GM19099 (cell line): ENCODE measurements around the gene MICALL1.

Source experiments
- POLR2A ChIP-seq: IDR thresholded peaks from 3 replicates; pipeline ENCODE4 v1.6.1; 2011; ENCODE audit warnings: low read depth; ENCODE audit not compliant: insufficient read length; ENCODE audit errors: extremely low read depth

The MICALL1 gene, protein sequence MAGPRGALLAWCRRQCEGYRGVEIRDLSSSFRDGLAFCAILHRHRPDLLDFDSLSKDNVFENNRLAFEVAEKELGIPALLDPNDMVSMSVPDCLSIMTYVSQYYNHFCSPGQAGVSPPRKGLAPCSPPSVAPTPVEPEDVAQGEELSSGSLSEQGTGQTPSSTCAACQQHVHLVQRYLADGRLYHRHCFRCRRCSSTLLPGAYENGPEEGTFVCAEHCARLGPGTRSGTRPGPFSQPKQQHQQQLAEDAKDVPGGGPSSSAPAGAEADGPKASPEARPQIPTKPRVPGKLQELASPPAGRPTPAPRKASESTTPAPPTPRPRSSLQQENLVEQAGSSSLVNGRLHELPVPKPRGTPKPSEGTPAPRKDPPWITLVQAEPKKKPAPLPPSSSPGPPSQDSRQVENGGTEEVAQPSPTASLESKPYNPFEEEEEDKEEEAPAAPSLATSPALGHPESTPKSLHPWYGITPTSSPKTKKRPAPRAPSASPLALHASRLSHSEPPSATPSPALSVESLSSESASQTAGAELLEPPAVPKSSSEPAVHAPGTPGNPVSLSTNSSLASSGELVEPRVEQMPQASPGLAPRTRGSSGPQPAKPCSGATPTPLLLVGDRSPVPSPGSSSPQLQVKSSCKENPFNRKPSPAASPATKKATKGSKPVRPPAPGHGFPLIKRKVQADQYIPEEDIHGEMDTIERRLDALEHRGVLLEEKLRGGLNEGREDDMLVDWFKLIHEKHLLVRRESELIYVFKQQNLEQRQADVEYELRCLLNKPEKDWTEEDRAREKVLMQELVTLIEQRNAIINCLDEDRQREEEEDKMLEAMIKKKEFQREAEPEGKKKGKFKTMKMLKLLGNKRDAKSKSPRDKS

DNA sequence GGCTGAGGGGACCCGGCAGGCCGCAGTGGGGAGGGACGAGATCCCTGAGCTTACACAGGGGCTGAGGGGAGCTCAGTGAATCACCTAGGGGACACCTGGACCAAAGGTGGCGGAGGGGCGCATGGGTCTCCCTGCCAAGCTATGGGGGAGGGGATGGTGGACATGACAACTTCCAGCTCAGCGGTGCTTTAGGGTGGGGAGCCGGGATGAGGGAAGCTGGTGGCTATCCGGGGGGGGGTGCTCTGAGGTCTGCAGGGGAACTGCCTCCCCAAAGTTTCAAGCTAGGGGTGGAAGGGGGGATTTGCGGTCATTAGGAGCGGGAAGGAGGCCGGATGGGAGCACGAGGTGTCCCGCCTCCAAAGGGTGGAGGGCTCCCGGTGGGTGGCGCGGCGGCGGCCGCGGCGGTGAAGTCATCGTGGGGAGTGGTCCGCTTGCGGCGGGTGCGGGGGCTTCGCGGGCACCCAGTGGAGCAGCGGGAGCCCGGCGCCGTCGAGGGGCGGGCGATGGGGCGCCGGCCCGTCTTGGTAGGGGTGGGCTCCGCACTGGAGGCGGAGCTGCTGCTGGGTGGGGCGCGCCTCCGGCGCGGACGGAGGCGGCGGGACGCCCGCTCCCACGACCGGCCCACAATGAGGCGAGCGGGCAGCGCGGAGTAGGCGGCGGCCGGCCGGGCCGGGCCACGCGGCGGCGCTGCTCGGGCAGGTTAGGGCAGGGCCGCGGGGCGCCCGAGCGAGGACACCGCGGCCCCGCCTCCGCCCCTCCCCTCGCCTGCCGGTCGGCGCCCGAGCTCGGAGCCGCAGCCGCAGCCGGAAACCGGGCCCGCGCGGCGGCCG, at the start of gene MICALL1:
Gene MICALL1, plus strand, starts transcription at position 764 of the 830 bp plus-strand sequence. CDS start 126 bp downstream, outside the sequence.
- no peak for TF ChIP-seq POLR2A

DNA sequence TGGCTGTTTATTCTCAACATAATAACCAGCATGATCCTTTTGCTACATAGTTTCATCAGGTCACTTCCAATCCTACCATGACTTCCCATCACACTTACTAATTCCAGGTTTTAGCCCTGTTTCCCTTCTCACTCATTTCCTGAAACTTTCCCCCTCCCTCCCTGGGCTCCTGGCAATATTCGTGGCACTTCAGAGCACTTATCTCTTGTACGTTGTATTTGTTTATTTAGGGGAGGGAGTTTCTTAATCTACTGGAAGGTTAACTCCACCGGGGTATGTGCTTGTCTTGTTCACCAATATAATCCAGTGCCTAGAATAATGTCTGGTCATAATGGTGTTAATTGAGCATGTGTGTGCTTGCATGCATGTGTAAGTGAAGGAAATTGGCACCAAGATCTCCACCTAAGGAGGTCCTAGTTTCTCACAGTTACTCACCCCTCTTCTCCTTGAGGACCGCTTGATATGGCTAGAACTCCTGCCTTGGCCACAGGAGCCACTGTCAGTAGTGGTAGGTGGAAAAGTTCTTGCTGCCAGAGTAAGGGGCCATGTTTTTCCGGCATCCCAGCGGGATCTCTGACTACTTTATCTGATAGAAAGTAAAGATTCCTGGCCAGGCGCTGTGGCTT, 45.2 kb upstream of the MICALL1 start:
- no peak for TF ChIP-seq POLR2A

DNA sequence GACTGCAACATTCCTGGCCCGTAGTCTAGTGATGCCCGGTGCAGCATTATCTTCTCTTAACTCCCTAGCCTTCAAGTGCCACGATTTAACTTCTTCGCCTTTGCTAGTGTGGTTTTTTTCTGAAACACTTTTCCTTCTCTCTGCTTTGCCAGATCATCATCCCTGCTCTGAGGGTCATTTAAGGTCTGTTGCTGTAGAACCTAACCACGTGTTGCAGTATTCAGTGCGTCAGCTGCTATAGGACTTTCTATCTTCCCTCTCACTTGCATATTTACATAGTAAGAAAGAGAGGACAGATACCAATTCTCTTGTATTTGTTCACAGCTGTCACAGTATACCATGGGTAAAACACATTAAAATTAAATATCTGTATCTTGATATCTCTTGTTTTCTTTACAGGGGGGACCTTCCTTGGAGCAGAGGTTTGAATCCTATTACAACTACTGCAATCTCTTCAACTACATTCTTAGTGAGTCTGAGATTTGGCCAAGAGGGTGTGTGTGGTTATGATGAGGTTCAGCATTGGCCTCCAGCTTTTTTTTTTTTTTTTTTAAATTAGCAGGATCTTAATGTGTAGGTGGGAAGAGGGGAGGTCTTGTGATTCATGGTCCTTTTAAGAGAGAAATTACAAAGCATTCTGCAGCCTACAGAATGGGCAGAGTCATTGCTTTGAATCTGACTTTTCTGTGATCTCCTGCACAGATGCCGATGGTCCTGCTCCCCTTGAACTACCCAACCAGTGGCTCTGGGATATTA, 43.3 kb upstream of the MICALL1 start:
- TF ChIP-seq POLR2A = no peak

DNA sequence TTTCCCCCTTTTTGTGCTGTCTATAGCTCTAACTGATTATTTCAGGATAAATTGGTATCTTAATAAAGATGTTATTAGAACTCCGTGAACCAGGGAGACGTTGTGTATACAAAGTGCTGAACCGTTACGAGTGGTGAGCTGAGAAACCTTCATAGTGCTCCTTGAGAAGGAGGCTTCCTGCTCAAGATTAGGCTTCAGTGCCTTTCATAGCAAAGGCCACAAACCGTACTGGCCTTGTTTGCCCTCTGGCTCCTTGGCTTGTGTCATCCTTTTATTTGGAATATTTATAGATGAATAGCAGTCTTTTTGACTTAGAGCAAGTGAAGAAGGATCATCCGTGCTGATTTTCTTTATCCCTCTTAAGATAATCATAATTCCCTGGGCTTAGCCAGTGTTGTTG, 40.6 kb upstream of the MICALL1 start:
- no peak for TF ChIP-seq POLR2A

DNA sequence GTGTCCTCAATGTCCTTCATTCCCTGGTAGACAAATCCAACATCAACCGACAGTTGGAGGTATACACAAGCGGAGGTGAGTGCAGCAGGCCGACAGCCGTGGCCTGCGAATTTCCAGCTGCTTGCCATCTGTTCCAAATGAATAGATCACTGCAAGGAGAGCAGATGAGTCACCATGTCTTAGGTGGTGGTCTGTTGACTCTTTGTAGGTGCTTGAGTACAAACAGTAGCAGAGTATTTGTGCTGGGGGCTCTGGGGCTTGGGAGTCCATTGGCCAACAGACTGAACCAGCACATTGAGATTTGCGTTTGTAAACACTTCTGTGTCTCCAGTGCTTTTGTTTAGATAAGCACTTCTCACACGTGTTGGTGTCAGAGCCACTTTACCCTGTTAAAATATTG, 35.8 kb upstream of the MICALL1 start:
- TF ChIP-seq POLR2A = no peak

DNA sequence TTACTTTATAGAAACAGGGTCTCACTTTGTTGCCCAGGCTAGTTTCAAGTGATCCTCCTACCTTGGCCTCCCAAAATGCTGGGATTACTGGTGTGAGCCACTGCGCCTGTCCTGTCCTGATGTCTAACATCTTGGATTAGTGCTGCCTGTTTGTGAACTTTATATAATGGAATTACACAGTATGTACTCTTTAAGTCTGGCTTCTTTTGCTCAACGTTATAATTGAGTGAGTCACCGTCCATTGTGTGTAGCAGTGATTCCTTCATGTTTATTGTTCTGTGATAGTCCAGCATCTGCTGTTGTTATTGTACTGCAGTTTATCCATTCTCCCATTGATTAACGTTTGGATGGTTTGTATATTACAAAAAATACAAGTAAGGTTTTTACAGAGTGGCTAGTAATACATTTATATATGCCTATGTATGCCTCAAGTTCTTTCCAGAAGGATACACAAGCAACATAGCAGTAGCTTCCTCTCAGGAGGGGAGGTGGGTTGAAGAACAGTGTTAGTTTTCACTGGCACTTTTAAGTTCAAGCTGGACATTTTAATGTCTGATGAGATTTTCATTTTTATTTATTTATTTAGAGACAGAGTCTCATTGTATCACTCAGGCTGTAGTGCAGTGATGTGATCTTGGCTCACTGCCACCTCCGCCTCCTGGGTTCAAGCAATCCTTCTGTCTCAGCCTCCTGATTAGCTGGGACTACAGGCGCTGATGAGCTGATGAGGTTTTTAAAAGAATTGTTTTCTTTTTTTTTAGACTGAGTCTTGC, 25.2 kb upstream of the MICALL1 start:
- TF ChIP-seq POLR2A = no peak

DNA sequence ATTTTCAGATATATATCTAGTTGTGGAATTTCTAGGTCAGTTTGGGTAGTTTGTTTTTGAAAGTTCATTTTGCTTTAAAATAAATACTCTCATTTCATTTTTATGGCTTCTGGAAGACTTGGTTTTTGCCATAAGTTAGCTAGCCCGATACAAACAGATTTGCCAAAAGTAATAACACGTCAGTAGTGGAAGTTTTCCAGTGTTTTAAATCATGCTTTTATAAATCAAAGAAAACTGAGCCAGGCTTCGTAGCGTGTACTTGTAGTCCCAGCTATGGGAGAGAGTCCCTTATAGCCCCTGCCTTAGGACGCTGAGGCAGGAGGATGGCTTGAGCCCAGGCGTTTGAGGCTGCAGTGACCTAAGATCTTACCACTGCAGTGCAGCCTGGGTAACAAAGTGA, 21.7 kb upstream of the MICALL1 start:
- no peak for TF ChIP-seq POLR2A

DNA sequence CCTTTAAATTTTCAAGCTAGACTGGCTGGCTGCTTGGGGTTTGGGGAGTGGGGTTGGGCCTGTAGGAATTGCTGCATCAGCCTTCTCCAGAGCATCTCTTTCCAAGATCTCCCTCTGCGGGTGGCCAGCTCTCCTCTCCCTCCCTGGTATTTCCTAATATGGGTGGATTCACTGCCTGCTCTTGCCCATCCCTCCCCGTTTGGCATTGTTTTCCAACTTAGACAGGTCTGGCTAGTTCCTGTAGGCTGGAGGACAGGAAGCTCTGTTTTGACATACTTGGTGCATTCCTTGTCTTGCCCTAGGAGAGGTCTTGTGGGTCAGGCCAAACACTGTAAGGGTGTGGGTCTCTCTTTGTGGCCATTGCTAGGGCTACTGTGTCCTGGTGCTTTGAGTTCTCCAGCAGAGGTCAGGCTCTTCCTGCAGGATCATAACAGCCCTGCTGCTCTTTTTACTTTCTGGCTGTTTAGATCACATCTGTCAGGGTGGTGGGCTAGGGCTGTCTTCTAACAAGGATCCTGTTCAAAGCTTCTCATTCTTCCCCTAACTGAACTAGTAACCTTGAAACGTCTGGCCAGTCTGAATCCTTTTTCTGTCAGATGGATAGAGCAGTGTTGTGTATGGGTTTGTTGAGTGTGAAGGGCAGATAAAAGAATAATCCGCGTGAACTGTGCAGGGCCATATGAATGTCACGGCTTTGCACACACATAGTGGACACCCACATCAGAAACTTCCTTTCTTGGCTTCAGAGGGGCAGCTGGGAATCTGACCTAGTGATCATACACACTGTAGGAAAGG, 18.3 kb upstream of the MICALL1 start:
- no peak for TF ChIP-seq POLR2A

DNA sequence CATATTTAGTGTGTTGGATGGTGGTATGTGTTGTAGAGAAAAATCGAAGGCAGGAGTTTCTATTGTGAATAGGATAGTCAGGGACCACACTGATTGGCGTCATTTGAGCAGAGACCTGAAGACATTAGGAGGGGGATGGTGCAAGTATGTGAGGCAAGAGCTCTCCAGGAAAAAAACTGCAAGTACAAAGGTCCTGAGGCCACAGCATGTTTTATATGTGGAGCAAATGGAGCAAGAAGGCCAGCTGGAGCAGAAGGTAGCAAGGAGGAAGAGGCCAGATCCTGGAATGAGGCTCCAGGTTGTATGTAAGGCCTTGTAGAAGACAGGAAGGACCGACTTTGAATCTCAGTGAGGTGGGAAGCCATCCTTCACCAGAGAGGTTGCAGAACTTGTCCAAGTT, 14.2 kb upstream of the MICALL1 start:
- no peak for TF ChIP-seq POLR2A

DNA sequence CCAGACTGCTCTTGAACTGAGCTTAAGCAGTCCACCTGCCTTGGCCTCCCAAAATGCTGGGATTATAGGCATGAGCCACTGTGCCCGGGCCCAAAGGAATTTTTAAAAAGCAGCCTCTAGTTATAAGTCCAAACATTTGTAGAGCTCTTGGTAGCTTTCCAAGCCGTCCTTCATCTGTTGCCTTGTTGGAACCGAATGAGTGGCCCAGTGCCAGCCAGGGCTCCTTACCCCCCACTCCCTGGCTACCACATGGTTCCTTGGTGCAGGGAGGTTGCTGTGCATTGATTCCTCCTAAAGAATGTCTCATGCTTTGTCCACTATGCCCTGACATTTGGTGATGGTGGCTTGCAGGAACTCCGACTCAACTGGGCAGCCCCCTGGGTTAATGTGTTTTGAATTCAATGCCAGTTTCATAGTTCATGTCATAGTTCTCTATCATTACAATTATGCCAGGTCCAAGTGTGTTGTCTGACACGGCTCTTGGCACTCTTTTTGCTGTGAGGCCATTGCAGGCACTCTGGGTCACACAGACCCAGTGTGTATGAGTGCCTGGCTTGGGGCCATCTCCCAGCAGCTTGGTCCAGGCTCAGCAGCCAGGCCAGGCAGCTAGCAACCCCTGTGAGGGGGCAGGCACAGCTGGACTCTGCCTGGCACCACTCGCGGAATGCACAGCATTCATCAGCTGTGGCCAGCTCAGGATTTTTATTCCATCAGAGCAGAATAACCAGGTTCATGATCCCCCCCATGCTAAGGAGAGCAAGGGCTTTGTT, 13.3 kb upstream of the MICALL1 start:
- no peak for TF ChIP-seq POLR2A

DNA sequence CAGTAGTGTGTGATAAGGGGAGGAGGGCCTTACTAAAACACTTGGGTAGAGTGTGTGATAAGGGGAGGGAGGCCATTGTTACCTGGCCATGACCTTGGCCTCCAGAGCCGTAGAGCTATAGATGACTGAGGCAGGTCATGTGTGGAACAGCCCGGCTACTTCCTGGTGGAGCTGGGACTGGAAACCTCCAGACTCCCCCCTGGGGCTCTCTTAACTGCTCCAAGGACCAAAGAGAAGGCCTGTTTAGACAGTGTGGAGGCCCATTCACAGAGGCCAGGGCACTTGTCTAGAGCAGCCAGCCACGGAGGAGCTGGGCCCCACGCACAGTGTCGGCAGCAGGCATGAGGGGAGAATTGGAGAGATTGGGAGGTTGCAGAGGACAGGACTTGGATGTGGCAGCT, 12.5 kb upstream of the MICALL1 start:
- TF ChIP-seq POLR2A = no peak
